ENCODE data around the gene PIK3R5. TPM values are rescaled to one million over a fixed set of nuclear protein-coding genes. Genes with fewer than 3 reads are reported as not detected.

The PIK3R5 gene
- polyA plus RNA-seq, 2 of the 4 experiments (the other 2 are of a cell fraction): 0.01 TPM; not detected in 1

GRCh38 chr17:9007052-9007714 is 41.7 kb upstream of the PIK3R5 start:
- no peak for FAIRE-seq
- POLR2A ChIA-PET: no interaction called here
- CTCF ChIA-PET: interaction anchor here (7.1 kb wide), 1 partner anchor 9 kb away, joined by 43 read pairs; no protein-coding TSS in a partner anchor
- TF ChIP-seq MYC (IDR thresholded peaks at IDR 0.05; ENCODE audit: borderline replicate concordance, low read length) (no peak), HDAC2 (IDR thresholded peaks at IDR 0.05) (0 out of 2 replicates have a peak, but pooled peaks have one; percentile 28)
- Histone ChIP-seq H3K4me1 (no peaks in the 10 kb centered on the region), H3K4me2 (no peak overlapping the region), H3K4me3 (no peak overlapping the region), H3K9me3 (no peaks in the 10 kb centered on the region), H3K27ac (no peak overlapping the region)
- WGBS (ENCODE audit: missing lambda C conversion rate): 72% methylated on average over 2 of the region's 2 CpGs
- no peak for ATAC-seq
- DNase-seq (ENCODE audit: low read depth in 1 of 2, low spot score in 1 of 2): no peak

- ATAC-seq (no peak), FAIRE-seq (no peak), DNase-seq (ENCODE audit: low read depth in 1 of 2, low spot score in 1 of 2) (no peak)
- Histone ChIP-seq H3K9me3 (no peaks in the 10 kb centered on the region), H3K4me3 (no peak overlapping the region), H3K4me2 (no peak overlapping the region), H3K27ac (no peak overlapping the region), H3K4me1 (no peaks in the 10 kb centered on the region)
- WGBS (ENCODE audit: missing lambda C conversion rate): 43% methylated on average over 7 of the region's 7 CpGs
- TF ChIP-seq KDM1A (IDR thresholded peaks at IDR 0.05; ENCODE audit: low read depth) (no peak), TFCP2L1 (CRISPR knock-in tag; IDR thresholded peaks at IDR 0.05) (no peak), MAZ (IDR thresholded peaks at IDR 0.05; ENCODE audit: borderline replicate concordance, low read depth, low read length) (no peak), HMGXB4 (CRISPR knock-in tag; IDR thresholded peaks at IDR 0.05; ENCODE audit: borderline replicate concordance) (no peak), ATOH8 (CRISPR knock-in tag; IDR thresholded peaks at IDR 0.05; ENCODE audit: low read depth) (no peak), FOSL2 (IDR thresholded peaks at IDR 0.05) (no peak), FOSL2 (CRISPR knock-in tag; IDR thresholded peaks at IDR 0.05) (no peak), FOSB (CRISPR knock-in tag; IDR thresholded peaks at IDR 0.05) (no peak), HDAC2 (IDR thresholded peaks at IDR 0.05) (no peak), MYC (IDR thresholded peaks at IDR 0.05; ENCODE audit: borderline replicate concordance, low read length) (no peak)
- CTCF ChIA-PET: interaction anchor here (0.8 to 7.1 kb wide), 3 partner anchors 8 to 286 kb away, joined by 3 to 43 read pairs (median 3); no protein-coding TSS in a partner anchor
- POLR2A ChIA-PET: no interaction called here
These were observed 40.8 kb upstream of the PIK3R5 start for GRCh38 chr17:9006175-9006767.

- POLR2A ChIA-PET: no interaction called here
These were observed 39.4 kb upstream of the PIK3R5 start for GRCh38 chr17:9004961-9005285.

More at GRCh38 chr17:9004961-9005285, 39.4 kb upstream of the PIK3R5 start:
- 74% methylated on average over 6 of the region's 6 CpGs for WGBS (ENCODE audit: missing lambda C conversion rate)
- Histone ChIP-seq H3K4me1 (no peaks in the 10 kb centered on the region), H3K27ac (no peak overlapping the region), H3K9me3 (peaks cover 6% of the 10 kb centered on the region; the same call in 1 of the 3 replicates), H3K4me3 (no peak overlapping the region), H3K4me2 (no peak overlapping the region)
- CTCF ChIA-PET: interaction anchor here (0.6 to 1.6 kb wide), 5 partner anchors 9 to 287 kb away, joined by 3 to 6 read pairs (median 4); no protein-coding TSS in a partner anchor
- ATAC-seq: no peak
- no peak for FAIRE-seq
- TF ChIP-seq BCL3 (IDR thresholded peaks at IDR 0.05) (no peak), CBX8 (IDR thresholded peaks at IDR 0.05) (no peak), FOXS1 (CRISPR knock-in tag; IDR thresholded peaks at IDR 0.05) (no peak), MAZ (IDR thresholded peaks at IDR 0.05; ENCODE audit: borderline replicate concordance, low read depth, low read length) (no peak), ELK1 (IDR thresholded peaks at IDR 0.05; ENCODE audit: low read depth, low read length) (no peak), REST (IDR thresholded peaks at IDR 0.05) (no peak), RCOR1 (IDR thresholded peaks at IDR 0.05; ENCODE audit: low read depth, low read length) (no peak), HOXB13 (CRISPR knock-in tag; IDR thresholded peaks at IDR 0.05; ENCODE audit: low read depth) (no peak)
- no peak for DNase-seq (ENCODE audit: low read depth in 1 of 2, low spot score in 1 of 2)

Data from A549 (cell line).